GM12872 (cell line): ENCODE results near the gene SMC3.

Source experiments
- TF ChIP-seq, protein P1 (sequence below): IDR thresholded peaks from 3 replicates; pipeline ENCODE4 v1.5.1; 2011; ENCODE audit warnings: low read depth, mild to moderate bottlenecking, low read length, moderate library complexity; ENCODE audit not compliant: insufficient read depth

The SMC3 gene

DNA sequence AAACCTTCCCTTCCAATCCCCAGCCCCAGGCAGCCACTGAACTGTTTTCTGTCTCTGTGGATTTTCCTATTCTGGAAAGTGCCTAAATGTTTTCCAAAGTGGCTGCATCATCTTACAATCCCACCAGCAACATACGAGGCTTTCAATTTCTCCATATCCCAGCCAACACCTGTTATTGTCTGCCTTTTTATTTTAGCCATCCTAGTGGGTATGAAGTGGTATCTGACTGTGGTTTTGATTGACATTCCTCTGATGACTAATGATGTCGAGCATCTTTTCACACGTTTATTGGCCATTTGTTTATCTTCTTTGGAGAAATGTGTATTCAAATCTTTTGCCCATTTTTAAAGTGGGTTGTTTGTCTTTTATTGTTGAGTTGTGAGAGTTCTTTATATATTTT is 6.2 kb upstream of the SMC3 start:
- TF ChIP-seq, protein P1, sequence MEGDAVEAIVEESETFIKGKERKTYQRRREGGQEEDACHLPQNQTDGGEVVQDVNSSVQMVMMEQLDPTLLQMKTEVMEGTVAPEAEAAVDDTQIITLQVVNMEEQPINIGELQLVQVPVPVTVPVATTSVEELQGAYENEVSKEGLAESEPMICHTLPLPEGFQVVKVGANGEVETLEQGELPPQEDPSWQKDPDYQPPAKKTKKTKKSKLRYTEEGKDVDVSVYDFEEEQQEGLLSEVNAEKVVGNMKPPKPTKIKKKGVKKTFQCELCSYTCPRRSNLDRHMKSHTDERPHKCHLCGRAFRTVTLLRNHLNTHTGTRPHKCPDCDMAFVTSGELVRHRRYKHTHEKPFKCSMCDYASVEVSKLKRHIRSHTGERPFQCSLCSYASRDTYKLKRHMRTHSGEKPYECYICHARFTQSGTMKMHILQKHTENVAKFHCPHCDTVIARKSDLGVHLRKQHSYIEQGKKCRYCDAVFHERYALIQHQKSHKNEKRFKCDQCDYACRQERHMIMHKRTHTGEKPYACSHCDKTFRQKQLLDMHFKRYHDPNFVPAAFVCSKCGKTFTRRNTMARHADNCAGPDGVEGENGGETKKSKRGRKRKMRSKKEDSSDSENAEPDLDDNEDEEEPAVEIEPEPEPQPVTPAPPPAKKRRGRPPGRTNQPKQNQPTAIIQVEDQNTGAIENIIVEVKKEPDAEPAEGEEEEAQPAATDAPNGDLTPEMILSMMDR: no peak

GRCh38 chr10:110562348-110562747 is 5.1 kb upstream of the SMC3 start:
- TF ChIP-seq, protein P1: no peak

GRCh38 chr10:110563132-110563531 is 4.4 kb upstream of the SMC3 start:
- TF ChIP-seq, protein P1: no peak

DNA sequence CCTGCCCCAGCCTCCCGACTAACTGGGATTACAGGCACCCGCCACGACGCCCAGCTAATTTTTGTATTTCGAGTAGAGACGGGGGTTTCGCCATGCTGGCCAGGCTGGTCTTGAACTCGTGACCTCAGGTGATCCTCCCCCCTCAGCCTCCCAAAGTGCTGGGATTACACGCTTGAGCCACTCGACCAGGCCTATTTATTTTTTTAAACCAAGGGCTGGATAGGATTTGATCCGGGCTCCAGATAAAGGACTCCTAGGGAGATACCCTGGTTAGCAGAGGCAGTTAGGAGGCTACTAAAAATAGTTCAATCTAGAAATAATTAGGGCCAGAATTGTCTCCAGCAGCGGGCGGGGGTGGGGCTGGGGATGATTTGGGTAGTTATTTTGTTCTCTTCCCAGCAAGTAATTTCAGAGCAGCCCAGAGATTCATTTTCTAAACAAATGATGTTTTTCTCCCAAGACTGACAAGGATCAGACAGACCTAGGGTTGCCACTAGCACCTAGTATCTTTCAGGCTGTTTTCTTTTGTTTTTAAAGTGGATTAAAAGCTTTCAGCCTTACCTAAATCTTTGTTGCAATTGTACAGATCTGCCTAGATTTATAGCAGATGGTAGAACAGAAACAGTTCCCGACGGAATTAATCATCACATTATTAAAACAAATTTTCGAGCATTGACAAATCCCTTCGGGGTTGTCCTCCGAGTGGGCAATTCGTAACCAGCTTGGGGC is 859 bp upstream of the SMC3 start:
- TF ChIP-seq, protein P1: no peak

DNA sequence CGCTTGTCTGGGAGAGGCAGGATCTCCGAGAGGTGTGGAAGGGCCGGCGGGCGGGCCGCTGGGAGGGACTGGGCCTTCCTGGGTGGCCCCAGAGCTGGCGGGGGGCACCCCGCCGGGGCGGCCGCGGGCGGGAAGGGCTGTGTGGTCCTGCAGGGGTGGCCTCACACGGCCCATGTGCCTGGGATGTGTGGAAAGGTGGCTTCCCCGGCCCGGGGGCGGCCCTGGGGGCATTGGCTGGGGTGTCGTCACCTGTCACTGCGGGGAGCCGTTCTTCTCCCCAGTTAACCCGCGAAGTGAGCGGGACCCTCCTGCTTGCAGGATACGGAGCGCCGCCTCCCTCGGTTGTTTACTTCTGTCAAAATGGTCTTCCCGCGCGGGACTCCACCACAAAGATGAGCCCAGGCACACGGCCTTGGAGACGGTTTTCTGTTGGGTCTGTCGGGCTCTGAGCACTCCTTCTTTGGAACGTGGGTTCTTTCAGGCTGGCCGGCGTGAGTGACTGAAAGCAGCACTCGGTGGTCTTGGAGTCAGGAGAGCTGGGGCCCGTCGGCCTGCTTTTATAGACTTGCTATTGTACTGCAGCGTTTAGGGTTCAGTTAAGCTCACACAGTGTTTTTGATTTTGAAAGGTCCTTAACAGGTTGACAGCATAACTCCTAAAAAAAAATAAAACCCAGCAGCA is 700 bp downstream of the SMC3 start:
- TF ChIP-seq, protein P1: no peak

DNA sequence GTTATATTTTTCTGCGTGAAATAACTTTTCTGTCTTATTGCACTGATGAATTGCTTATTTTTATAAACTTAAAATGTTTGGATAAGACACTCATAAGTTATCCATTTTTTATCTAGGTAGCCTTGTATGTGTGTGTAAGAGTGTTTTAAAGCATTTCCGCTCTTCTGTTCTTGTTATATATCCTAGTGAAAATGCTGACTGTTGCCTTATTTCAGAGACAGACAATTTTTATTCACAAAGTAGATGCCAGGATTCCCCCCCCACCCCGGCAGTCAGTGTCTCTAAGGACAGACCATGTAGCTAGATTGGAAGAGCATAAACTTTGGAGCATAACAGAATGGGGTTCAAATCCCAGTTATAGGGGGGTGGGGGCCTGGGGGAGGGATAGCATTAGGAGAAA is 1.6 kb downstream of the SMC3 start:
- TF ChIP-seq, protein P1: no peak

DNA sequence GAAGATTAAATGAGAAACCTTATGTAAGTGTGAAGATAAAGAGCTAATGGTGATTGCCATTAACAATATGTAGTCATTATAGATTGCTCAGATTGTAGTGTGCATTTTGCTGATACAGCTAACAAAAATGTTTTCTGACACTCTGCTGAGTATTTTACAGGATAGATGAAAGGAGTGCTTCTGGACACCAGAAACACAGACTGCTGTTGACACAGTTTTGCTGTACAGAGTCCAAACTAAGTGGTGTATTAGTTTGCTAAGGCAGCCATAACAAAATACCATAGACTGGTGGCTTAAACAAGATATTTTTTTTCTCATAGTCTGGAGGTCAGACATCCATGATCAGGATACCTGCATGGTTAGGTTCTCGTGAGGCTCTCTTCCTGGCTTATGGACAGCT is 2.2 kb downstream of the SMC3 start:
- TF ChIP-seq, protein P1: no peak
